NOMO-1 (cell line): ENCODE results near the gene SLC39A5.
"Not testable (repeated sequence)": the region's sequence is repeated elsewhere in the genome, so short reads cannot be mapped to it uniquely, and the experiment has no call there.

Source experiments
- DNase-seq, 2 experiments: peaks; one replicate each; lab custom pipeline; 2025; ENCODE audit not compliant: unreplicated experiment in 2 of 2; lab: John Stamatoyannopoulos, UW

SLC39A5 gene

DNA sequence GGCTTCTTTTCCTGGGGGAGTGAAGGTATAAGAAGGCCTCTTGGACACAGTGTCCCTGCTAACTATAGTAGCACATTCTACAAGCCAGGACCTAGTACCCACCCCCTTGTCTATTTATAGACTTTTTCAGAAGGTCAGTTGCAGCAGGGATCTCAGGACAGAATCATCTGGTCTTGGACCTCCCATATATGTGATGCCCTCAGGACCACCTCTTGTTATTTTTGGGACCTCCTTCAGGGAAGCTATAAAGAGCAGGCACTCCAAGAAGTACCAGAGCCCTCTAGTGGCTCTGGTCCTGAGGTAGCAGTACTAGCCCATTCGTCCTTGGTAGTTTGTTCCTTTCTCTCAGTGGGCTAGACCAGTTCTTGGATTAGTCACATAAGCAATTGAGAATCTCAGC is 41.2 kb downstream of the SLC39A5 start:
- peak in 1 of 2 experiments; percentile 17 for DNase-seq

DNA sequence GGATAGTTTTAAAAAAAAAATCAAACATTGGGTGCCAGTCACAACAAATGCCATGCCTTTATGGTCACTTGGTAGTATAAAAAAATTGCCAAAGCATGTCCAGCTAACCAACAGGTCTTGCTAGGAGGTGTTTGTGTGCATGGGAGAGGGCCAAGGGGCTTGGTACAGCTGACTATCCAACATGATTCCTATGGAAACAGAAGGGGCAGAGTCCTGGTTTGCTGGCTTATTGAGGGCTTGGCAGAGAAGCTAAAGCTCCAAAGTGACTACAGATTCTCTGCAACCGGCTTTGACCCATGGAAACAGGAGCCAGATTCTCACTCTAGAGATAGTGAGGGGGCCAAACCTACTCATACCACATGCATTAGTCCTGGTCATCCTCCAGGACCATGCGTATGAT is 42.6 kb downstream of the SLC39A5 start:
- DNase-seq: not testable (repeated sequence)

DNA sequence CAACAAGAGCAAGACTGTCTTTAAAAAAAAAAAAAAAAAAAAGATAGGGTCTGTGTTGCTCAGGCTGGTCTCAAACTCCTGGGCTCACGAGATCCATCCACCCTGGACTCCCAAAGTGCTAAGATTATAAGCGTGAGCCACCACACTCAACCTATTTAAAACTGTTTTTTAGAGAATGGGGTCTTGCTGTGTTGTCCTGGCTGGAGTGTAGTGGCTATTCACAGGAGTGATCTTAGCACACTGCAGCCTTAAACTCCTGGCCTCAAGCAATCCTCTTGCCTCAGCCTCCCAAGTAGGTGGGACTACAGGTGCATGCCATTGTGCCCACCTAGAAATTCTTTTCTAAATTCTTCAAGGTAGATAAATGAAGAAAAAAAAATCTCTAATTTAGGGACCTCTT is 44.4 kb downstream of the SLC39A5 start:
- no peak for DNase-seq

DNA sequence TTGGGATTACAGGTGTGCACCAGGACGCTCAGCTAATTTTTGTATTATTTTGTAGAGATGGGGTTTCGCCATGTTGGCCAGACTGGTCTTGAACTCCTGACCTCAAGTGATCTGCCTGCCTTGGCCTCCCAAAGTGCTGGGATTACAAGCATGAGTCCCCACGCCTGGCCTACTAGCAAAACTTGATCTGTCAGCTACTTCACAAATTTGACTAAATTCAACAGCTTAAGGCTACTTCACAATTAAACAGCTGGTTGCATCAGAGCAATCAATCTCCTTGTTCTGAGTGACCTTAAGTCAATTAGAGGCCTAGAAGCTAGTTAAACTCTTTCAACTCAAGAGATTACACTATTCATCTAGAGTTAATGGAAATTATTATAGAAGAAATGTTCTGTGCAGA is 49.1 kb downstream of the SLC39A5 start:
- no peak for DNase-seq

DNA sequence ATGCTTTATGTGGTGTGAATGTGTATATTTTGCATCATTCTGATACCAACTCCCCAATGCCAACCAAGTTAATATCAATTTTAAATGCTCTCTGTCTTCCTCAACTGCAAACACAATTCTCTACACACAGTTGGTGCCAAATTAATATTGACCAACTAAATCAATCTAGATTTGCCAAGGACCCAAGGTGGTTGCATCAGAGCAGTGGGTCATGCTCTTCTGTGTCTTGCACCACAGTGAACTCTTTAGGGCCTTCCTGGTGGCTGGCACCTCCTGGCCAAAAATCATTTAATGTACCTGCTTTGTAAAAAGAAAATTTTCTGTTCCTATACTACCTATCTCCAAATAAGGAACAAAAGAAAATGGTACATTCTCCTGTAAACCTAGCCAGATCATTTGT is 51.0 kb downstream of the SLC39A5 start:
- no peak for DNase-seq

DNA sequence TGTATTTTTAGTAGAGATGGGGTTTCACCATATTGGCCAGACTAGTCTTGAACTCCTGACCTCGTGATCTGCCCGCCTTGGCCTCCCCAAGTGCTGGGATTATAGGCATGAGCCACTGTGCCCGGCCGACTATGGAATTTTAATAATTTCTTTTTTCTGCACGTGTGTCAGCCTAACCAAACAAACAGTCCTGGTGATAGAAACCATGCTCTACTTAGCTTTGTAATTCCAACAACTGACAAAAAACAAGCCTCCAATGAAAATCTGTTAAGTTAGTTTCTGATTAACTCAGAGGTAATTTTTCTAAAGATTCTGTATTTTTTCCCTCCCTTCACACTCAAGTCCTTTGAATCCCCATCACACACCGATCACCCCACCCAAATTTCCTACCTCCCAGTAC is 52.2 kb downstream of the SLC39A5 start:
- DNase-seq: no peak

DNA sequence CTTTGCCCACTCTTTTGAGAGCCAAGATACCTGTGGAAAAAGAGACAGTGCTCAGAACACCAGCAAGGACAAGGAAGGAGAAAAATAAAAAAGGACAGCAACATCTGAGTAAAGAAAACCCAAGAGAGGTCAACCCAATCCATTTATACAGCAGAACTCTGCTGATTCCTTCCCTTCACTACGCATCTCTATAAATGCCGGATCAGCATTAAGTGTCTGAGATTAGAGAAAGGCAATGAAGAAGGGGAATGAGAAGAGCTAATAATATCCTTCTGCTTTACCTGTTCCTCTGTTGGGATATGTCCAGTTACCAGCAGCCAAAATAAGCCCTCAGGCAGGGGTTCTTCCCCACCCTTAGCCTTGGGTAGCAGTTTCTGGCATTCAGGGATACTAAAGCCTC is 52.7 kb downstream of the SLC39A5 start:
- DNase-seq: no peak

DNA sequence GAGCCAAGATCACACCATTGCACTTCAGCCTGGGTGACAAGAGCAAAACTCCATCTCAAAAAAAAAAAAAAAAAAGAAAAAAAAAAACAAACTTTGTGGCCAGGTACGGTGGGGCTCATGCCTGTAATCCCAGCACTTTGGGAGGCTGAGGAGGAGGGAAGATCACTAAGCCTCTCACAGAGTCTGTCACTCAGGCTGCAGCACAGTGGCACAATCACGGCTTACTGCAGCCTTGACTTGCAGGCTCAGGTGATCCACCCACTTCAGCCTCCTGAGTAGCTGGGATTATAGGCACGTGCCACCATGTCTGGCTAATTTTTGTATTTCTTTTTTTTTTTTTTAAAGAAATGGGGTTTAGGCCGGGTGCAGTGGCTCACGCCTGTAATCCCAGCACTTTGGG is 54.4 kb downstream of the SLC39A5 start:
- DNase-seq: not testable (repeated sequence)

DNA sequence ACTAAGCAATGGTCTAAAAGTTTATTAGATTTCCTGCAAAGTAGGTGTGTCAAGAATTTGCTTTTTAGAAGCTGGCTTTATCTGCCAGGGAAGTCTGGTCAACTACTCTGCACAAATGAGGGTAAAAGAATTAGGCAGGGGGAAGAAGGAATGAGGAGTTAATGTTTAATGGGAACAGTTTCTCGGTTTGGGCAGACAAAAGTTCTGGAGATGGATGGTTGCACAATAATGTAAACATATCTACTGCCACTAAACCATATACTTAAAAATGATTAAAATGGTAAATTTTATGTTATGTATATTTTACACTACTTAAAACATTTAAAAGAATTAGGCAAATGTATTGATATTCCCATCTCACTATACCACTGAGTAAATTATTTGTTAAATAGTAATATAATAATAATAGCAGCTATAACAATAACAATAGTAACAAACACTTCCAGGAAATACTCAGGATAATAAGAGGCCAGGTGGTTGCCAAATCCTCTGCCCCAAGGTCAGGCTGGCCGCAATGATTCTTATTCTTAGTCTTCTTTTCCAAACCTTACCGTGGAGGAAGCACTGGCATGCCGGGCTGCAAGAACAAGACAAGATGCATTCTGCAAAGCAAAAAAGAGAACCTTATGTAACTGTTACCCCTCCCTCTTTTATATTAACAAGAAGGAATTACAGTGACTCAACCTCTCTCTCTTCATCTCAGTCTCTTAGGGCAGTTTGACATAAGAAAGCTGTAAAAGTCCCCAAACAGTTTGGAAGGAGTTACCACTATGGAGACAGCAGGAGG is 56.4 kb downstream of the SLC39A5 start:
- DNase-seq: no peak
